ENCODE results near the gene LIN28A. TPM values are rescaled to one million over a fixed set of nuclear protein-coding genes. Genes with fewer than 3 reads are reported as not detected.
"Not testable (repeated sequence)": the region's sequence is repeated elsewhere in the genome, so short reads cannot be mapped to it uniquely, and the experiment has no call there.

LIN28A gene
- total and polyA plus RNA-seq, 2 experiments from 2014 or later = 604 to 1,571 TPM

GRCh38 chr1:26384076-26384475 is 26.5 kb upstream of the LIN28A start (continued):
- TF ChIP-seq ZNF462 (CRISPR knock-in tag; IDR thresholded peaks at IDR 0.05) (no peak), CREB1 (CRISPR knock-in tag; IDR thresholded peaks at IDR 0.05; ENCODE audit: low read depth) (no peak)

GRCh38 chr1:26385063-26385462 is 25.6 kb upstream of the LIN28A start:
- not testable (repeated sequence) for H3K27me3 ChIP-seq (ENCODE audit: insufficient read depth); ATAC-seq; H3K4me1 Mint-ChIP-seq

GRCh38 chr1:26387447-26387846 is 23.2 kb upstream of the LIN28A start:
- H3K27ac ChIP-seq (ENCODE audit: low read depth) = no peak overlapping the region
- no peak overlapping the region for H3K4me2 ChIP-seq
- ATAC-seq (no peak), DNase-seq (ENCODE audit: low spot score) (no peak)
- no peaks in the 10 kb centered on the region for H4K20me1 ChIP-seq (replicated peaks; ENCODE audit: insufficient read depth)
- H3K27me3 Mint-ChIP-seq (ENCODE audit: insufficient read depth, low read depth, poor library complexity) = peaks cover 10% of the 10 kb centered on the region
- TF ChIP-seq REST (IDR thresholded peaks at IDR 0.05; ENCODE audit: unreplicated experiment) (no peak), EZH2 (IDR thresholded peaks at IDR 0.05; ENCODE audit: low read depth, unreplicated experiment) (no peak), ETS1 (IDR thresholded peaks at IDR 0.05) (no peak), NANOG (IDR thresholded peaks at IDR 0.05; ENCODE audit: borderline replicate concordance) (no peak), ZNF114 (CRISPR knock-in tag; IDR thresholded peaks at IDR 0.05) (no peak)
- no peaks in the 10 kb centered on the region for H3K79me2 ChIP-seq (replicated peaks; ENCODE audit: insufficient read depth)
- no peak overlapping the region for H3K4me3 ChIP-seq
- no peak overlapping the region for H3K27ac Mint-ChIP-seq
- H3F3A ChIP-seq (replicated peaks; ENCODE audit: low read depth) = no peaks in the 10 kb centered on the region
- no peaks in the 10 kb centered on the region for H3K36me3 ChIP-seq (ENCODE audit: insufficient read depth)
- no peaks in the 10 kb centered on the region for H3K27me3 ChIP-seq (ENCODE audit: insufficient read depth)
- no peak overlapping the region for H2AFZ ChIP-seq
- H3K36me3 Mint-ChIP-seq (ENCODE audit: low read depth) = no peaks in the 10 kb centered on the region
- H3K9me3 Mint-ChIP-seq = no peaks in the 10 kb centered on the region; the same call in 2 of the 3 replicates
- H3K4me3 Mint-ChIP-seq = no peak overlapping the region
- no peaks in the 10 kb centered on the region for H3K9me2 ChIP-seq (ENCODE audit: insufficient read depth)
- H3K4me1 Mint-ChIP-seq = peaks cover 24% of the 10 kb centered on the region
- peaks cover 15% of the 10 kb centered on the region for H3K4me1 ChIP-seq (ENCODE audit: insufficient read depth)

More at GRCh38 chr1:26385063-26385462, 25.6 kb upstream of the LIN28A start:
- H4K20me1 ChIP-seq (replicated peaks; ENCODE audit: insufficient read depth); H3K36me3 Mint-ChIP-seq (ENCODE audit: low read depth); H3K36me3 ChIP-seq (ENCODE audit: insufficient read depth); H2AFZ ChIP-seq; H3K4me3 ChIP-seq; H3F3A ChIP-seq (replicated peaks; ENCODE audit: low read depth); H3K79me2 ChIP-seq (replicated peaks; ENCODE audit: insufficient read depth); H3K27ac ChIP-seq (ENCODE audit: low read depth); H3K9me3 Mint-ChIP-seq; H3K4me2 ChIP-seq; H3K4me1 ChIP-seq (ENCODE audit: insufficient read depth); H3K27ac Mint-ChIP-seq; H3K27me3 Mint-ChIP-seq (ENCODE audit: insufficient read depth, low read depth, poor library complexity); H3K9me2 ChIP-seq (ENCODE audit: insufficient read depth); H3K4me3 Mint-ChIP-seq; DNase-seq (ENCODE audit: low spot score): not testable (repeated sequence)

All from GM23338 (cell line).